IMR-90 (cell line): Measurements from ENCODE around the gene RPL10A.

ENCODE experiments used
- CHD1 ChIP-seq: IDR thresholded peaks from 2 replicates; pipeline ENCODE4 v1.6.1; 2012; ENCODE audit warnings: low read depth, low read length, improper control_type of control experiment
- MAFK ChIP-seq: IDR thresholded peaks from 2 replicates; pipeline ENCODE4 v1.6.1; 2012; ENCODE audit warnings: low read depth, low read length, improper control_type of control experiment
- MAZ ChIP-seq: IDR thresholded peaks from 2 replicates; pipeline ENCODE4 v1.6.1; 2012; ENCODE audit warnings: low read depth, mild to moderate bottlenecking, low read length, improper control_type of control experiment, moderate library complexity, borderline replicate concordance
- MXI1 ChIP-seq: IDR thresholded peaks from 2 replicates; pipeline ENCODE4 v1.6.1; 2012; ENCODE audit warnings: low read depth, mild to moderate bottlenecking, low read length, moderate library complexity, borderline replicate concordance
- POLR2A ChIP-seq: IDR thresholded peaks from 2 replicates; pipeline ENCODE4 v1.6.1; 2012; ENCODE audit warnings: mild to moderate bottlenecking, low read depth, low read length
- RFX5 ChIP-seq: IDR thresholded peaks from 2 replicates; pipeline ENCODE4 v1.8.0; 2012; ENCODE audit warnings: low read depth, mild to moderate bottlenecking, low read length, moderate library complexity
- SMC3 ChIP-seq: fragments of 150-350 bp; IDR thresholded peaks from 2 replicates; pipeline ENCODE4 v1.6.1; 2016; ENCODE audit warnings: low read depth, mild to moderate bottlenecking, antibody characterized with exemption, low read length, moderate library complexity
- TF ChIP-seq, protein P1 (sequence below): conservative IDR thresholded peaks from 2 replicates; pipeline ENCODE4 v1.5.1; 2012; ENCODE audit warnings: mild to moderate bottlenecking, low read depth, low read length, improper control_type of control experiment
- TF ChIP-seq, protein P2 (sequence below): fragments of 150-350 bp; IDR thresholded peaks from 2 replicates; pipeline ENCODE4 v1.6.1; 2017; ENCODE audit warnings: mild to moderate bottlenecking, antibody characterized with exemption, low read length, low read depth

DNA sequence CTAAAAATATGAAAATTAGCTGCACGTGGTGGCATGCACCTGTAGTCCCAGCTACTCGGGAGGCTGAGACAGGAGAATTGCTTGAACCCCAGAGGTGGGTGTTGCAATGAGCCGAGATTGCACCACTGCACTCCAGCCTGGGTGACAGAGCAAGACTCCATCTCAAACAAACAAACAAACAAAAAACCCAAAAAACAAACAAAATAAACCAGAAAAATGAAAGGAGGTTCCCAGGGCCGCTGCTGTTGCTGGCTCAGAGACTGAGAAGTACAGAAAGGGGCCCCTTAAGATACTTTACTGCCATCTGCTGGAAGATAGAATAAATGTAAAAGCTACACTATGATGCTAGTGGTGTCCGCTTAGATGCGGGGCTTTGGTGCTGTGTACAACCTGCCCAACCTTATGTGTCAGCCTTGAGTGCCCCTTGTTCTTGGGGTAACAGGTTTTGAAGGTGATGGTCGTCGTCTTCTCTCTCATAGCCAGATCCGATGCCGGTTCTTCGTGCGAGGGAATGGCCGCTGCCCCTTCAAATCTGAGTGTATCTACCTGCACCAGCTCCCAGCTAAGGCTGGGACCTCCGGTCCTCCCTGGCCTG, 18.8 kb upstream of the RPL10A start:
- TF ChIP-seq POLR2A (peak; percentile 28; the same call in 1 of the 2 replicates), RFX5 (no peak), MAFK (no peak), MAZ (peak; percentile 11; the same call in 1 of the 2 replicates), CHD1 (no peak), SMC3 (peak; percentile 99), MXI1 (no peak)
- TF ChIP-seq, protein P1, sequence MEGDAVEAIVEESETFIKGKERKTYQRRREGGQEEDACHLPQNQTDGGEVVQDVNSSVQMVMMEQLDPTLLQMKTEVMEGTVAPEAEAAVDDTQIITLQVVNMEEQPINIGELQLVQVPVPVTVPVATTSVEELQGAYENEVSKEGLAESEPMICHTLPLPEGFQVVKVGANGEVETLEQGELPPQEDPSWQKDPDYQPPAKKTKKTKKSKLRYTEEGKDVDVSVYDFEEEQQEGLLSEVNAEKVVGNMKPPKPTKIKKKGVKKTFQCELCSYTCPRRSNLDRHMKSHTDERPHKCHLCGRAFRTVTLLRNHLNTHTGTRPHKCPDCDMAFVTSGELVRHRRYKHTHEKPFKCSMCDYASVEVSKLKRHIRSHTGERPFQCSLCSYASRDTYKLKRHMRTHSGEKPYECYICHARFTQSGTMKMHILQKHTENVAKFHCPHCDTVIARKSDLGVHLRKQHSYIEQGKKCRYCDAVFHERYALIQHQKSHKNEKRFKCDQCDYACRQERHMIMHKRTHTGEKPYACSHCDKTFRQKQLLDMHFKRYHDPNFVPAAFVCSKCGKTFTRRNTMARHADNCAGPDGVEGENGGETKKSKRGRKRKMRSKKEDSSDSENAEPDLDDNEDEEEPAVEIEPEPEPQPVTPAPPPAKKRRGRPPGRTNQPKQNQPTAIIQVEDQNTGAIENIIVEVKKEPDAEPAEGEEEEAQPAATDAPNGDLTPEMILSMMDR: peak; percentile 92
- TF ChIP-seq, protein P2, sequence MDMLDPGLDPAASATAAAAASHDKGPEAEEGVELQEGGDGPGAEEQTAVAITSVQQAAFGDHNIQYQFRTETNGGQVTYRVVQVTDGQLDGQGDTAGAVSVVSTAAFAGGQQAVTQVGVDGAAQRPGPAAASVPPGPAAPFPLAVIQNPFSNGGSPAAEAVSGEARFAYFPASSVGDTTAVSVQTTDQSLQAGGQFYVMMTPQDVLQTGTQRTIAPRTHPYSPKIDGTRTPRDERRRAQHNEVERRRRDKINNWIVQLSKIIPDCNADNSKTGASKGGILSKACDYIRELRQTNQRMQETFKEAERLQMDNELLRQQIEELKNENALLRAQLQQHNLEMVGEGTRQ: no peak
